Amniotic epithelial cell (primary cell): ENCODE data around the gene MTTP.
"Not testable (repeated sequence)": the region's sequence is repeated elsewhere in the genome, so short reads cannot be mapped to it uniquely, and the experiment has no call there.

ENCODE experiments used
- DNase-seq: peaks from one replicate; pipeline ENCODE4 v3.0.0-alpha.2; 2010; ENCODE audit warnings: low read depth

MTTP gene

DNA sequence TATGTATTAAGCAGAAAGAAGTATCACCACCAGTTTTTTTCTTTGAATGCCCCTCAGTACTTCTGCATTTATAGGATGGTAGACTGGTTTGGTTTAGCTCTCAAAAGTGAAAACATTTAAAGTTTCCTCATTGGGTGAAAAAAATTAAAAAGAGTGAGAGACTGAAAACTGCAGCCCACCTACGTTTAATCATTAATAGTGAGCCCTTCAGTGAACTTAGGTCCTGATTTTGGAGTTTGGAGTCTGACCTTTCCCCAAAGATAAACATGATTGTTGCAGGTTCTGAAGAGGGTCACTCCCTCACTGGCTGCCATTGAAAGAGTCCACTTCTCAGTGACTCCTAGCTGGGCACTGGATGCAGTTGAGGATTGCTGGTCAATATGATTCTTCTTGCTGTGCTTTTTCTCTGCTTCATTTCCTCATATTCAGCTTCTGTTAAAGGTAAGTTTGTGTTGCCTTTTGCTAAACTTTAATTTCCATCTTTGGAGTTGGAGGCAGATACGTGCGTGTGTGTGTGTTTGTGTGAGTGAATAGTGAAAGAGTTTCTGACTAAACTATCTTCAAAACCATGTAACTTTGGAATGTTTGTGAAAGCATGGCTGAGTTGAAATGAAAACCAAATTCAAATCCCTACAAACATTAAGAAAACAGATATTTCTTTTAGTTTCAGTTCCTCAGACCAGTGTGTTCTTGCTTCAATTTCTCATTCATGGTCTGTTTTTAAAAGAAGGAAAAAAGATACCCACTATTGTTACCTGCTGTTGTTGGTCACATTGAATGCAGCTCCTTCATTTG, at the start of gene MTTP:
Gene MTTP, plus strand, starts transcription at position 295 of the 795 bp plus-strand sequence. Its CDS starts 86 bp downstream, at position 381.
- DNase-seq: no peak

DNA sequence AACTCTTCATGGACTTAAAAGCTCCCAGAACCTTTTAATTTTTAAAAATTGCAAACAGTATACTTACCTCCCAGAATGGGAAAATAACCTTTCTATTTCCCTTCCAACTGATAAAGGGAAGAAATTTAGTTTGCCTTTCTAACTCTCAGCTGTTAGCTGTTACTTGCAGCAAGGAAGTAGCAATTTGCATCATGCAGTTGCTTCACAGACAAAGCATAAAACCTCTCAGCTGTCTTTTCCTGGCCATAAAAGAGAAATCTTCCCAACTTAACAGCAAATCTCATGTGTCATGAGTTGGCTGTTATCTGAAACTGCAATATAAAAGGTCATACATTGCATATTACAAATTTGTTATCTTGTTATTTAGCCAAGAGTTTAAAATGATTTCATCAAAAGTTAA, 45.4 kb upstream of the MTTP start:
- peak; percentile 1 for DNase-seq

DNA sequence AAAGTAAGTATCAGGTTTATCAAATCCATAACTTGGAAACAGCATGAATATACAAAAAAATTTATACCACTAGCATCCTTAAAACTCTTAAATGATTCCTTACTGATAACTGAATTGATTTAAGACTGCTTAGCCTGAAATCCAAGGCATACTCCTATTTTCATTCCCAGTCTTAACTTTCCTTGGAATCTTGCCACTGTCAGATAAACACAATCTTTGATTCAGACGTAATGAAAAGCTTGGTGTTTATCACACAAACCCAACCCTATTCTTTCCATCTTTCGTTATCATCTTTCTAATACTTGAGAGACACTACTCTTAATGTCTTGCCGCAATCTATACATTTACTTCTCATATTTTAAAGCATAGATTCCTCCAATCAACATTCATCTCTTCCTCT, 44.7 kb upstream of the MTTP start:
- no peak for DNase-seq

DNA sequence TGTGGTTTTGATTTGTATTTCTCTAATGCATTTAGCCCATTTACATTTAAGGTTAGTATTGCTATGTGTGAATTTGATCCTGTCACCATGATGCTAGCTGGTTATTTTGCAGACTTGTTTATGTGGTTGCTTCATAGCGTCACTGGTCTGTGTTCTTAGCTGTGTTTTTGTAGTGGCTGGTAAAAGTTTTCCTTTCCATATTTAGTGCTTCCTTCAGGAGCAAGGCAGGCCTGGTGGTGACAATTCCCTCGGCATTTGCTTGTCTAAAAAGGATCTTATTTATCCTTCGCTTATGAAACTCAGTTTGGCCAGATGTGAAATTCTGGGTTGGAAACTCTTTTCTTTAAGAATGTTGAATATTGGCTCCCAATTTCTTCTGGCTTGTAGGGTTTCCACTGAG, 39.9 kb upstream of the MTTP start:
- not testable (repeated sequence) for DNase-seq

DNA sequence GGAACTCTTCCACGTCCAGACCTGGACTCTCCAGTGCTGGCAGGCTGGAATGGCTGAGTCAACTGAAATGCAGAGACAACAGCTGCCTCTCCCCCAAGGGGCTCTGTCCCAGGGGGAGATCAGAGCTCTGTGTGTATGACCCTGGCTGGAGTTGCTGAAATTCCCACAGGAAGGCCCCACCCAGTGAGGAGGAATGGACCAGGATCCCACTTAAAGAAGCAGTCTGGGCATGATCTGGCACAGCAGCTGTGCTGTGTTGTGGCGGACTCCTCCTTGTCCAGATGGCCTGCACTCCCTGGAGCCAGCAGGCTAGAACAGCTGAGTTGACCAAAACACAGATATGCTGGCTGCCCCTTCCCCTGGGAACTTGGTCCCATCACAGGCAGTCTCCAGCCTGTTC, 38.4 kb upstream of the MTTP start:
- no peak for DNase-seq

DNA sequence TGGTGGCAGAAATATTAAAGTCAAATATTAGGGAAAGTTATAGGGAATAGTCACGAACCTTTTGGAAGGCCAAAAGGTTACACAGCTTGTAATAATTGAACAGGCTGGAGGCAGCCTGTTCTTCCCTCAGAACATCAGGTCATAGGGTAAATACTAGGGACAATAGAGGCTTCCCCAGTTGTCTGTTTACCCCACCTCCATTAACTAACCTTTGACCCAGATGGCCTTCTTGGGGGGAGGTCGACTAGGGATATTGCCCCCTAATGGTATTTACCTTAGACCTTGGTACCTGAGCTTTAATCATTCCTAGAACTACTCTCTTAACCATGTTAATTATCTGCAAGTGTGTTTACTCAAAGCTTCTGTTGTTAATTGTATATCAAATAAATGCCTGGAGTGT, 37.8 kb upstream of the MTTP start:
- DNase-seq: no peak

DNA sequence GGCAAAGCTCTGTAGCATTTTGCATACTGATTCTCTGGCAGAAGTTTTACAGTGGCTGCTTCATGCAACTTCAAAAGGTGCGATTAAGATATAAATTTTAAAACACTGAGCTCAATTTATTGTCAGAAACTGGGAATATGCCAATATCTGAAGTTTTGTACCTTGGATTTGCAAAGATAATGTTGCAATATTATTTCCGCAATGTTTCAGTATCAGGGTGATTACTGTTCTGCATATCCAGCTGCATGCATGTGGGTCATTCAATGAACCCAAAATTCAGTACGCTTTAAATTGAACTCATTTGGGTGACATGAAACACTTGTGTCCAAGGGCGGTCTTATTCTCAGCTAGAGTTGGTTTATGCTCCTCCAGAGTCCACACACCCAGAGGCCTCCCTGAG, 37.0 kb upstream of the MTTP start:
- no peak for DNase-seq

DNA sequence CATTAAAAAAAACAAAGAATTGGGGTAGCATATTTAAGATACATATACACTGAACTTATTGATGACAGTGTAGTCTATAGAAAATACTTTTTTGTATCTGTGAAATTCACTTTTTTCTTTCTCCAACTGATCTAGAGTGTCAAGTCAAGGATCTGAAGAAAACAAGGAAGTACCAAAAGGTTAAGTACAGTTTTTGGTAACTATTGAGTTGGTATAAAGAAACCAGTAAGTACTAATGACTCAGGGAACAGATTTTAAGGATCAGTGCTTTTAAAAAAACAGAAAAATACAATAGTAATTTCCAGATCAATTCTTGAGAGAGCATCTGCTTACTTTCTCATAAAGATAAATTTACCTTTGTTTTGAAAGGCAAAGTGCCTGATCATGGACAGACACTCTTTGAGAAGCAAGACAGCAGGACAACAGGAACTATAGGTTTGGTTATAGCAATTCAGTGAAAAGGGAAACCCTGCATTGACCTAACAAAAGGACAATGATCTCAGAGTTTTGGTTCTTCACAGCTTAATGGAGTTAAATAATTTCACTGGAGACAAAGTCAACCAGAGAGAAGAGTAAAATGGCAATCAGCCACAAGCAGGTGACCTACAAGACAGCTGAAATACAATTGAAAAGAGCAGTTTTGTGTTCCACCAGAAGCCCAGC, 34.2 kb upstream of the MTTP start:
- DNase-seq: no peak

DNA sequence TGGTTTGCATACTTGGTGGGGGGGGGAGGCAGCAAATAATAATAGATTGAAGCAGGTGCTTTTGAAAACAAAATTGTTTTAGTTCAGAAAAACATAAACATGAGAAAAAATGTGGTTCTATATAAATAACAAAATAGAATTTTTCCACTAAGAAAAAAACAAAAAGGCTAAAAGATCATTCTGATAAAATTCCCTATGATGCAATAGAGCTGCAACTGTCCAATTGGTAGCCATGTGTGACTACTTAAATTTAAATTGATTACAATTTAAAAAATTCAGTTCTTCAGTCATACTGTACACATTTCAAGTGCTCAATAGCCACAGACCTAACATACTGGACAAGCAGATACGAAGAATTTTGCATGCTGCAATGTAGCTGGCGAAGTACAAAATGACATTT, 21.8 kb upstream of the MTTP start:
- no peak for DNase-seq

DNA sequence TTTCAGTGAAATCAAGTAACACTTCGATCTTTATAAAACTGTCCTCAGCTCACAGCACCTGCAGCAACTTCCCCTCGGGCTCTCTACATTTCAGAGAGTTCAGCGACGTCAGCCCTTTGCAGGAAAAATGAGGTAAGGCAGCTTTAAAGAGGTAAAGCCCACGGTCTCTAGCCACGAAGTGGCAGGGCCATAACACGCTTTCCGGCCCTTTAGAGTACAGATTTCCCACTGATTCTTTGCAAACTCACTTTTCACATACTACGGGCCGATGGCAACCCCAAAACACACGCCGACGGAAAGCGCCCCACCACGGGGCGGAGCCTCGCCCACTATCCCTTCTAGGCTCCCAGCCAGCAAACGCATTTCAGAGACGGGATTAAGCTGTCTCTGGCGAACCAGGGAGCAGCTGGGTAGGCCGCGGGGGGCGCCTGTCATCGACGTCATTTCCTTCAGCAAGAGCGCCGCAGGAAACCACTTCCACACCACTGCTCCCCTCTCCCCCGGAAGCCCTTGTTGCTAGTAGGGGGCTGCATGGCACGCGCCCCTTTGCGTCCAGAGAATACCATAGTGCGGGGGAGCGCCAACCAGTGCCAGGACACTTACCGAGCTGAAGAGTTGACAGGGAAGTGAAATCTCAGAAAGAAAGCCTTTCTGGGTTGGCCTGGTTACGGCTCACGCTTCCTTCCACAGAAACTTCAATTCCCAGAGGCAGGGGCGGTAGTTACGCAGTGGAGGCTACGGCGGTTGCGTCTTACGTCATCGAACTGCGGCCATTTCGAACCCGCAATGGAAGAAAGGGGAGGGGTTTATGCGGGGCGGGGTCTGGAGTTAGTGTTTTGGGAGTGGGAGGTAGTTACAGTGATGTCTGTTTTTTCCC, 11.1 kb upstream of the MTTP start, which contains the start of gene TRMT10A:
Gene TRMT10A, minus strand, starts transcription at position 730 of the 877 bp plus-strand sequence. CDS start 4,701 bp downstream, outside the sequence.
- peak; percentile 98 for DNase-seq

DNA sequence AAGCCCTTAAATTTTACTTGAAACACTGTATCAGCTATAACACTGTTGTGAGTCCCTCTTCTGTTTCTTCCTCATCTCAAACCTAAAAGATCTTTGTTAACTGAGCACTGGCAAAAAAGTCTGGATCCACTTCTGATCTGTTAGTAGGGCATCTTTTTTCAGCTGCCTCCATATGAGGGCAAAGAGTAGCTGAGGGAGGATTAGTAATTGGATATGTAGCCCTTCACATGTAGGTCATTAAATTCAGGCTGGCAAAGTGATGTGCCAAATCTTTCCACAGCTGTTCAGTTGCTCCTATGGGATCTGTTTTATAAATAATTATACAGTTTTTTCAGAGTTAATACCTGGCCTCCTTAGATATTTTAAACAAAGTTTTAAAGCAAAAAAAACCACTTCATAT, 9.7 kb upstream of the MTTP start:
- no peak for DNase-seq

DNA sequence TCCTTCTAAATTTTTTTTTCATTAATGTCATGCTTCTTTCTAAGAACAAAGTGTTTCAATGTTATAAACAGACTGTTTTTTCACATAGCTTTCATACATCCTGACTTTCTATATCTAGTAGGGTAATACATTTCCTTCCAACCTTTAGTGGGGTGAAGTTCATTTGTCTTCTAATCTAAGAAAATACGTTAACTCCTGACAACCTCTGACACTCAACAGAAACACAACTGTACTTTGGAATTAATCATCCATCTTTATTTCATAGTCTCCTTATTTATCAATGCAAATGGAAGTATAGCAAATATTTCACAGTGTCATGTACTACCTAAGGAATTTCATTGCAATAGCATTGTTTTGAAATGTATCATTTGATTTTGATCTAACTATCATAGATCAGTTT, 2.7 kb upstream of the MTTP start:
- no peak for DNase-seq

DNA sequence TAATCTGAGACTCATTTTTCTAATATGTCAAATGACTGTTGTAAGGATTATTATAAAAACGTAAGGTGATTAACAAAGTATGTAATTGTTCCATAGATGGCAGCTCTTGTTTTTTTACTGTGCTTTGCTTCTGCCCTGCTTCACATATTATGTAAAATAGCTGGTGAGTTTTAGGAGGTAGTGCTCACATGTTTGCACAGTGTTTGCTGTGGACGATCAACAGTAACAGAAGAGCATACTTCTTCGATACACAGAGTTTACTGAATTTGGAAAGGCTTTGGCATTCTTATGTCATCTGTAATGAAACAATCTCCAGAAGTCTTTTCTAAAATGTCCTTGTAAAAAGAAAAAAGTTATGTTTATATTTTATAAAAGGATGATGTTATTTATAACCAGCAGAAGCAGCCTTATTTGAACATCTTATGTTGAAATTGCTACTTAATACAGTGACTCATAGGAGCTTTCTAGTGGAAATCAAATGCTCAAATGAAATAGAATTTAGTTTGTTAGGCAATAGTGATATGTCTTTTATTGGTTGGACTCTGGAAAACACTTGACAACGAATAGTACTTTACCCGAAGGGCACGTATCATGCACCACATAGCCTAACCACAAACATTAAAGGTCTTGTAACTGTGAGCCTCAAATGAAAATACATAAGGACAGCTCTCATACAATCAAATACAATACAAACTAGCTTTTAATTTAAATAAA, 1.9 kb upstream of the MTTP start:
- DNase-seq: peak; percentile 15

DNA sequence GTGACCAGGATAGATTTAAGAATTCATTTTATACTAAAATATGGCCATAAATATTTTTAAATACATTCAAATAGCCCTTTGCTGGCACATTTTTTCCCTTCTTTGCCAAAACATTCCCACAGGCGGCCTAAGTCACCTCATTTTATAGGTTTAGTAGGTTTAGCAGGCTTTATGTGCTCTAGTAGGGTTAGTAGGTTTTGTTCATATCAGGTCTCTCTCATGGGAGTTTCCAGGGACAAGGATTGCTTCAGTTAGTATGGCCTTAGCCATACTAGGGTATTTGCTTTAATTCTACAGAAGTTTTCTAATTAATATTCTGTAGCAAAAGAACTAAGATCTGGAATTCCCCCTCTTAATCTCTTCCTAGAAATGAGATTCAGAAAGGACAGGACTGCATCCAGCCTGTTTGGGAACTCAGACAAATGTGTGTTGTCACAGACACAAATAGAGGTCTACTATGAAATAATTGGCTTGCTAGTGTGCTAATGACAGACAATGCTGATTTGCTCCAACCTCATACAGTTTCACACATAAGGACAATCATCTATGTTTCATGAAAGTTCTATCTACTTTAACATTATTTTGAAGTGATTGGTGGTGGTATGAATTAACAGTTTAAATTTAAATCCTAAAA, 772 bp upstream of the MTTP start:
- DNase-seq: no peak

DNA sequence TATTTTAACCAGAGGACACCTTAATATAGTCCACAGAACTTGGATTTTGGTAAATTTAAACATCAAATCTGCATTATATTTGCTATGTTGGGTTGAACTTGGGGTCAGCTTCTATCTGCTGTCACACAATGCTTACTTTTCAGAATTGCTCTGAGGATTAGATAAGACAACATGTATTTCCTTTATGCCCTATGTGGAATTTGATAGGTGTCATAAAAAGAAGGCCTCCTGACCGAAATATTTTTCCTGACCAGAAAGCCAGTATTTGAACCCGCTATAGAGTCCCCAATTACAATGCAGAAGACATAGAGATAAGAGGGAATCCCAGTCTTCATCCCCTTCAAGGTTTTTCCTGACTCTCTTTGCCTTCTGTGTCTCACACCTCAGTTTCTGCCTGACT, 4.1 kb downstream of the MTTP start:
- no peak for DNase-seq

DNA sequence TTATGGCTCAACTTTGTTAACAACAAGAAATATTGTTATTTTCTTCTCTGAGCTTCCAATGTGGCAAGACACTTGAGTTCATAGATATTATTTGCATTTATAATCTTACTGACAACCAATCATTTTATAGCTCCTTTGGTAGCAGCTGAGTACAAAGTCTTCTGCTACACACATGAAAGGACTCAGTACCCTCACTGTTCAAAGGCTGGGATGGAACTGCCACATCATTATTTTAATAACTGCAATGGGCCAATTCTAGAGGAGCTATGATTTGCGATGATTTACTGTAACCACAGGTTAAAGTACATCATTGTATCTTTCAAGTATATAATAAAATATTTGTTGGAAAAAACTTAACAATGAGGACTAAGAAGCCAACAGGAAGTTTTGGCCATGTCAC, 10.9 kb downstream of the MTTP start:
- DNase-seq: no peak

DNA sequence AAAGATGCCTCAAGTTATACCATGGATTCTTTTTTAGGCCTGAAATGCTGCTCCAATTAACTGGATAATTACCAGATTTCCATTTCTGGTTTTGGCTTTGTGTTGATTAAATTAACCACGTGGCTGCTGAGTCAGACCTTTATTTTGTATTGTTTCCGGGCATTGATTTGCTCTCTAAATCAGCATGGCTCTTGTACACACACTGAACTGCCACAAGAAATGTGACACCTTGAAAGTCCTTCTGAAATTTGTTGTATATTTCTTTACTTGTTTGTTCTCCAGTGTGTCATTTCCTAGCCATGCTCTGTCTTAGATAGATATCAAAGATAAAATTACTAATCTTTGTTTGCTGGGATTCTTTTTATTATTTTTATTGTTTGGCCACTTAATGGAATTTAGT, 11.7 kb downstream of the MTTP start:
- no peak for DNase-seq

DNA sequence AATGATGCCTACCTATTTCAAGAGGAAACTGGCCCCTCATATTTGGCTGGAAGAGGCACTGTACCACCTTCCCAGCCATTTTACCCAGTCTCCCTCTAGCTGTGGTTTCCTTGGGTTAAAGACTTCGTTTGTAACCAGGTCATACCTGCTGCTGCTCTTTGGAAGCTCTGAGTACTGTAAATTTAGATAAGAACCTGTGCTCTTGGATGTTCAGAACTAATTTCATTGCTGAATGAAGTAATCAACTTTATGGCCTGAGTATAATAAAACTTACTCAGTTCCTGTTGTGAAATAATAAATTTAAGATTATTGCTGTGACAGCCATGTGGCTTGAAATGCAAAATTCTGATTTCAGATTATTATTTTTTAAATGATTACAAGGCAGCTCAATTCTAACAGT, 12.2 kb downstream of the MTTP start:
- no peak for DNase-seq

DNA sequence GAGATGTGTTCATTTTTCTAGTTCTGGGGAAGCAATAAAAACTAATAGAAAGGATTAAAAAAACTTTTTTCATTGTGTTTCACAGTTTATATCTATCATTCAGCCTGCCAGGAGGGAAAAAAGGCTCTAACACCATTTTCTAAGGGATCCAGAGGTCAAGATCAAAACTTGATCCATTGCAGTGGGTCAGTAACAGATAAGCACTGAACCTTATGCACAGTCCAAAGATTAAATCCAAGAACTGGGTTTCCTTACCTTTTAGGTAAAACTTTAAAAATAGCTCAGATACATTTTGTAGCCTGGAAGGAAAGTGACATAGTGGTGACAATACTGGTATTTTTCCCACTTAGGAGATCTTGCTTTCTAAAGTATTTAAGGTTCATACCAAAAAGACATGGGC, 12.7 kb downstream of the MTTP start:
- DNase-seq: no peak

DNA sequence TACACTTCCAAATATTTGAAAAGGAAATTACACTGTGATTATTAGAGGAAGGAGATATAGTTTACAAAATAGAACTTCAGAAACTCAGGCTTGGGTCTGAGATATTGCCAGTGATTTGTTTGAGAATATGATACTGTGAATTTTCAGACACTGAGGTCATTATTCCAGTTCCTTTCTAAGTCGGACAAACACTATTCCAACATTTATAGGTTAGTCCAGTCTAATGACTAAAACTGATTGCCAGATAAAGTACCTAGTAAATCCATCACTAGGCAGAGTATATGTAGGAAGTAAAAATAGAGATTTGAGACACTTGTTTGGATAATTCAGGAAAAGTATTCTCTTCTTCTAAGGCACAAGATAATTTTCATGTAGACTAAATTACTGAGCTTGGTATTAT, 13.2 kb downstream of the MTTP start:
- no peak for DNase-seq

DNA sequence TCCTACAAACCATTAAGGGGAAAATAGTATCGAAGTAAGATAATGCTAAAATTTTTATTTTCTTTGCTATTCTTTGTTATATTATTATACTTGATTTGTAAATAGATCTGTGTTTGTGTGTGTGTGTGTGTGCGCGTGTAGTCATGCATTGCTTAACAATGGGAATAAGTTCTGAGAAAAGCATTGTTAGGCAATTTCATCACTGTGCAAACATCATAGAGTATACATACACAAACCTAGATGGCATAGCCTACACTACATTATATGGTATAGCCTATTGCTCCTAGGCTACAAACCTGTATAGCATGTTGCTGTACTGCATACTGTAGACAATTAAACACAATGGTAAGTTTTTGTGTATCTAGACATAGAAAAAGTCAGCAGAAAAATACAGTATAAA, 17.1 kb downstream of the MTTP start:
- no peak for DNase-seq
